HCT116 (cell line): ENCODE results near the gene MESP2.

Source experiments
- CEBPB ChIP-seq: IDR thresholded peaks from 2 replicates; pipeline ENCODE4 v1.6.1; 2012; ENCODE audit warnings: low read depth
- EZH2 ChIP-seq: fragments of 200-600 bp; sonication (generic); IDR thresholded peaks from 2 replicates; pipeline ENCODE4 v1.6.1; 2017; ENCODE audit warnings: antibody characterized with exemption, mixed run types
- MAX ChIP-seq: IDR thresholded peaks from 2 replicates; pipeline ENCODE4 v1.6.1; 2012
- POLR2A ChIP-seq: IDR thresholded peaks from 2 replicates; pipeline ENCODE4 v1.7.0; 2011; ENCODE audit warnings: borderline replicate concordance; ENCODE audit not compliant: insufficient read depth, insufficient read length; ENCODE audit errors: extremely low read depth
- POLR2AphosphoS5 ChIP-seq: IDR thresholded peaks from 2 replicates; pipeline ENCODE4 v1.6.1; 2011; ENCODE audit warnings: mild to moderate bottlenecking, low read depth, low read length, moderate library complexity
- SIN3A ChIP-seq: IDR thresholded peaks from 2 replicates; pipeline ENCODE4 v1.6.1; 2012; ENCODE audit warnings: low read depth
- SP1 ChIP-seq: IDR thresholded peaks from 2 replicates; pipeline ENCODE4 v1.6.1; 2012; ENCODE audit warnings: low read depth
- TF ChIP-seq, protein P1 (sequence below), 3 experiments: fragments of 200-600 bp in 1 of 3; sonication (generic) in 1 of 3; IDR thresholded peaks in 2 of 3; conservative IDR thresholded peaks in 1 of 3; 2 replicates each; pipeline ENCODE4 v1.5.1; 2012 to 2017; ENCODE audit warnings: low read depth in 2 of 3, low read length in 2 of 3, antibody characterized with exemption in 1 of 3, borderline replicate concordance in 1 of 3, control low read depth in 1 of 3, mild to moderate bottlenecking in 1 of 3, mixed read lengths in 1 of 3, mixed run types in 1 of 3, moderate library complexity in 1 of 3; ENCODE audit not compliant: insufficient read depth in 1 of 3

- TF ChIP-seq, protein P1, sequence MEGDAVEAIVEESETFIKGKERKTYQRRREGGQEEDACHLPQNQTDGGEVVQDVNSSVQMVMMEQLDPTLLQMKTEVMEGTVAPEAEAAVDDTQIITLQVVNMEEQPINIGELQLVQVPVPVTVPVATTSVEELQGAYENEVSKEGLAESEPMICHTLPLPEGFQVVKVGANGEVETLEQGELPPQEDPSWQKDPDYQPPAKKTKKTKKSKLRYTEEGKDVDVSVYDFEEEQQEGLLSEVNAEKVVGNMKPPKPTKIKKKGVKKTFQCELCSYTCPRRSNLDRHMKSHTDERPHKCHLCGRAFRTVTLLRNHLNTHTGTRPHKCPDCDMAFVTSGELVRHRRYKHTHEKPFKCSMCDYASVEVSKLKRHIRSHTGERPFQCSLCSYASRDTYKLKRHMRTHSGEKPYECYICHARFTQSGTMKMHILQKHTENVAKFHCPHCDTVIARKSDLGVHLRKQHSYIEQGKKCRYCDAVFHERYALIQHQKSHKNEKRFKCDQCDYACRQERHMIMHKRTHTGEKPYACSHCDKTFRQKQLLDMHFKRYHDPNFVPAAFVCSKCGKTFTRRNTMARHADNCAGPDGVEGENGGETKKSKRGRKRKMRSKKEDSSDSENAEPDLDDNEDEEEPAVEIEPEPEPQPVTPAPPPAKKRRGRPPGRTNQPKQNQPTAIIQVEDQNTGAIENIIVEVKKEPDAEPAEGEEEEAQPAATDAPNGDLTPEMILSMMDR (IDR thresholded peaks at IDR 0.05 in 2 of 3, conservative IDR thresholded peaks at IDR 0.05 in 1 of 3; ENCODE audit: borderline replicate concordance in 1 of 3, insufficient read depth in 1 of 3, low read depth in 2 of 3, low read length in 2 of 3): no peak
- TF ChIP-seq POLR2A (no peak), CEBPB (no peak), POLR2AphosphoS5 (no peak), EZH2 (no peak), MAX (no peak), SP1 (no peak), SIN3A (no peak)
These were observed 21.6 kb downstream of the MESP2 start for GRCh38 chr15:89797678-89798201.
